Measurements from ENCODE around the gene RETREG1.
"Not testable (repeated sequence)": the region's sequence is repeated elsewhere in the genome, so short reads cannot be mapped to it uniquely, and the experiment has no call there.

The RETREG1 gene

DNA sequence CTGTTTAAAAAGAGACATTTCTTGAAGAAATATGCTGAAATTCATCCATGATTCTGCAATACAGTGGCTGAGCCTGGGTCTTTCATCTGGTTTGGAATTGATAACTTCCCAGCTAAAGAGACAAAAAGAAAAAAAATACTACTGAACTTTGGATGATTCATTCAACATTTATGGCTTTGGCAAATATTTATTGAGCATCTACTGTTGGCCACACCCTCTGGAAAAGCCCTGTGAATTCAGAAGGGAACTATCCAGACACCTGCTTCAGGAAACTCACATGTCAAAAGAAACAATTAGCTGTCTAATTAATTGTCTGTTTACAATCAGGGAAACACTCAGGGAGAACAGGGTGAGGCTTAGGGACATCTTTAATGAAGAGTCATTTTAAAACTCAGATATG is 133.4 kb downstream of the RETREG1 start:
- no peak for FAIRE-seq

GRCh38 chr5:16482891-16483290 is 133.9 kb downstream of the RETREG1 start:
- FAIRE-seq, result no peak

GRCh38 chr5:16480821-16481538 is 135.8 kb downstream of the RETREG1 start:
- FAIRE-seq, result no peak

DNA sequence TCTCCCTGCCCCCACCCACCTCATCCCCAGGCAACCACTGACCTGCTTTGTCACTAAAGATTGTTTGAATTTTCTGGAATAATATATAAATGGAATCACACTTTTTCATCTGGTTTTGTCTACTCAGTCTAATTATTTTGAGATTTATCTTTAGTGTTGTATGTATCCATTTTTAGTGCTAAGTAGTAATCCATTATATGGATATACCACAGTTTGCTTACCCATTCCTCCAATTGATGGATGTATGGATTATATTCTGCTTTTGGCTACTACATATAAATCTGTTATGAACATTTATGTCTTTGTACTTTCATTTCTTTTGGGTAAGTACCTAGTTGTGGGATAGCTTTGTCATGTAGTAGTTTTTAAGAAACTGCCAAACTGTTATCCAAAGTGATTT is 136.7 kb downstream of the RETREG1 start:
- no peak for FAIRE-seq

- no peak for FAIRE-seq
Measured at GRCh38 chr5:16477541-16477940, 139.3 kb downstream of the RETREG1 start.

DNA sequence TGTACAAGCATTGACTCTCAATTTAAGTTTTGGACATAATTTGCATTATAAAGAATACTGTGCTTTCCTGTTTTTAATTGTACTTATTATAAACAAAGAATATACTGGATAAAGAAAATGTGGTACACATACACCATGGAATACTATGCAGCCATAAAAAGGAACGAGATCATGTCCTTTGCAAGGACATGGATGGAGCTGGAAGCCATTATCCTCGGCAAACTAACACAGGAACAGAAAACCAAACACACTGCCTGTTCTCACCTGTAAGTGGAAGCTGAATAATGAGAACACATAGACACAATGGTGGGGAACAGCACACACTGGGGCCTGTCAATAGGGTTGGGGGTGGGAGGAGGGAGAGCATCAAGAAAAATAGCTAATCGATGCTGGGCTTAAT is 140.4 kb downstream of the RETREG1 start:
- FAIRE-seq, result not testable (repeated sequence)

GRCh38 chr5:16471387-16471786 is 145.4 kb downstream of the RETREG1 start:
- FAIRE-seq, result no peak

- FAIRE-seq, result no peak
Measured at GRCh38 chr5:16467363-16468219, 149.2 kb downstream of the RETREG1 start.

DNA sequence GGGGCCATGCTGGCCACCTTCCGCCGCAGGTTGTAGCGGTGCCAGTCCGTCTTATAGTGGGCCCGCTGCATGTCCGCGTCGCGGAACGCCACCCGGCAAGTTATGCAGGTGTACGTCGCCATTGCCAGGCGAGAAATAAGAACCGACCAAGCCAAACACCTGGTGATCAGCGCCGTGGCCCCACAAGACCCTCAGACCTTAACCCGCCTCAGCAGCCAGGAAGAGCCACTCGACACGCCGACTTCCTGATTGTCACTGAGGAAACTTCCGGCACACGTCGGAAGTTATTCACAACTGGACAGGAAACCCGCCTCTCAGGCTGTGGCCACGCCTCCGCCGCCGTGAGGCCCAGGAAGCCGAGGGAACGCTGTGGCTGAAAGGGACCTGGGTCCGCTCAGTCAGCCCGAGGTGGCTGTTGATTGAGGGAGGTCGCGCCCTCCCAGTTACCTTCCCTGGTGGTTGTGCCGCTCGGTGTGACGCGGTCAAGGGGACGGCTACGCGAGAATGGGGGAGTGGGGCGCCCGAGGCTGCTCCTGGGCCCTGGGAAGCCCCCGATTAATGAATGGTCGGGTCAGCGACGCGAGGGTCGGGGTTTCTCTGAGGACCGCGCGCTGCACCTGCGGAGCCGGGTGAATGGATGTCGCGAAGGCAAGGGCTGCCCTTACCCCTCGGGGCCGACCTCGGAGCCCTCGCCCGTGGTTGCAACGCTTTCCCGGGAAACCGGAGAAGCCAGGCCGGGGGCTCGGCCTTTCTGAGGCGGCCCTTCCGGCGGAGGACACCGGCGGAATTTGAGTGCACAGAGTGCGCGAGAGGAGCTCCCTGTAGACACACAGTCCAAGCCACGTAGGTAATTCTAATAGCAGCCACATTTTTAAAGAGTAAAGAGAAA is 151.0 kb downstream of the RETREG1 start, which contains the start of gene ZNF622:
Gene ZNF622, minus strand, starts transcription at position 257 of the 889 bp plus-strand sequence. Its CDS starts 135 bp downstream, at position 122.
- FAIRE-seq, result no peak

DNA sequence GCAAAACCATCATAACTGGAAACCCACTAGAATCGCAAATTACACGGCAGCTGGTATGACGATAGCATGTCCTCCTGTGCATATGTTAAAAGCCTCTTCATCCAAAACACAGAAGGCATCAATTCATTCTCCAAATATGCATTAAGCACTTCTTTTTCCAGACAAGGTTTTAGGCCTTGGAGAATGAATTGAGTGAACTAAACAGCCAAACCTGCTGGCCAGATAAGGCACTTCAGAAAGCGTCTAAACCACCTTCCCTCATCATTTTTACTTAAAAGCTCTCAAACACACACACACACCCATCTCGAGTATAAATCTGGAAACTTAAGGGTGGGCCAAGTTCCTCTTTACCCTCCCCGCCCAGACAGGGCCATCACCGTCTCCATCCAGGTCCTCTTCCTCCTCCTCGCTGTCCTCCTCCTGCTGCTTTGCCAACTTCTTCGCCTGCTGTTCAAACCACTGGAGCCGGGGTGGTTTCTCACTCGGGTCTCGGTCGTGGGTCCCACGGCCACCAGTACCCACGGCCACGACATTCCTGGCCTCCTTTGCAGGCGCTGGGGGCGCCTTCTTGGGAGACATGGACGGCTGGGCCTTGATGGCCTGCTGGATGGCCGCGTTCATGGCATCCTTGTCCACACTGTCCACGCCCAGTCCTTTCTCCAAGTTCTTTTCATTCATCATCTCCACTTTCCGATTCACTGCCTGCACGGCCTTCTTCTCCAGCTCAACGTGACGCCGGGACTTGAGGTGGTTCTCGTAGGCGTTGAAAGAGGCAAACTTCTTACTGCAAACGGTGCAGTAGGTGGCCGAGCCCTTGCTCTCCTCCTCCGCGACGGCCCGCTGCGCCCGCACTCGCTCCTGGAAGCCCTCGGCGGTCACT is 151.9 kb downstream of the RETREG1 start:
- FAIRE-seq, result no peak

DNA sequence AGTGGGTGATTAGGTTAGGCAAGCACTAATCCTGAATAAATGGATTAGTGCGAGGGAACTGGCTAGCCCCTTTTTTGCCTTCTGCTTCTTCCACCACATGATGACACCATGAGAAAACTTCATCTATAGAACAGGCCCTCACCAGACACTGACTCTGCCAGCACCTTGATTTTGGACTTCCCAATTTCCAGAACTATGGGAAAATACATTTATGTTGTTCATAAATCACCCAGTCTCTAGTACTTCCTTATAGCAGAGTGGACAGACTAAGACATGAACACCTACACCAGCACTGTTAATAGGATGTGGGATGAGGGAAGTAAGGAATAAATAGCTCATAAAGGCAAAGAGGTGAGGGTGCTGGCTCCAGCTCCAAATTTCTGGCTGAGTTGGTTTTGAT is 152.6 kb downstream of the RETREG1 start:
- no peak for FAIRE-seq

GRCh38 chr5:16461782-16462181 is 155.0 kb downstream of the RETREG1 start:
- no peak for FAIRE-seq

DNA sequence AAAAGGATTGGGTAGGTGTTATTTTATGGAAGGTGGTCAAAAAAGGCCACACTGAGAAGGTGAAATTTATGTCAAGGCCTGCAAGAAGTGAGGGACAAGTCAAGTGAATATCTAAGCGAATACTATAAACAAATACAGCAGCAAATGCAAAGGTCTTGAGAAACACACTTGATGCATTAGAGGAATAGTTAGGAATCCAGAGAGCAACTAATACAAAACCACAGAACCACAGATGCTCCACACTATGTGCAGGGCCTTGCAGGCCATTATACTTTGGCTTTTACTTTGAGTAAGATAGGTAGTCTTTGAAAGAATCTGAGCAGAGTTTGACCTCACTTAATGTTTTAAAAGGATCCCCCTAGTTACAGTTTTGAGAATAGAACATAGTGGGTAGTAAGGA is 155.8 kb downstream of the RETREG1 start:
- no peak for FAIRE-seq

DNA sequence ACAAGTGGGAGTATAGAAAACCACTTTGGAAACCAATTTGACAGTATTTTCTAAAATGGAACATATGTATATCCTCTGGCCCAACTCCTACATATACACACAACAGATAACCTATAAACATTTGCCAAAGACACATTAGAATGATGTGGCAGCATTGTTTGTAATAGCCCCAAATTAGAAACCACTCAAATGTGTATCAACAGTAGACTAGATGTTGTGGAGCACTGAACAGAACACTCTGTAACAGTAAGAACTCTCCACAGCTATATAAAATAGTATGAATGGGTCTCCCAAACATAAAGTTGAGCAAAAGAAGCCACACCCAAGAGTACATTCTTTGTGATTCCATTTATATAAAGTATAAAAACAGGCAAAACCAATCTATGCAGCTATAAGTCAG is 157.3 kb downstream of the RETREG1 start:
- no peak for FAIRE-seq

- FAIRE-seq, result no peak
Measured at GRCh38 chr5:16457853-16458252, 158.9 kb downstream of the RETREG1 start.

GRCh38 chr5:16457451-16457850 is 159.3 kb downstream of the RETREG1 start:
- FAIRE-seq, result no peak

GRCh38 chr5:16456103-16456832 is 160.5 kb downstream of the RETREG1 start:
- peak; percentile 91 for FAIRE-seq

- FAIRE-seq, result no peak
Measured at GRCh38 chr5:16455668-16456067, 161.1 kb downstream of the RETREG1 start.

GRCh38 chr5:16454686-16455085 is 162.1 kb downstream of the RETREG1 start:
- no peak for FAIRE-seq

GRCh38 chr5:16453609-16454008 is 163.2 kb downstream of the RETREG1 start:
- FAIRE-seq, result no peak

- no peak for FAIRE-seq
Measured at GRCh38 chr5:16450163-16450562, 166.6 kb downstream of the RETREG1 start.

Measured in A204.1 (cell line).